MM.1S (cell line): Measurements from ENCODE around the gene FGF1.

Experiments
- DNase-seq: peaks from one replicate; pipeline ENCODE4 v3.0.0-alpha.2; 2015
- H2AFZ ChIP-seq: fragments of 300-600 bp; sonication (generic); 2 replicates; pipeline ENCODE4 v1.6.0; 2016; ENCODE audit warnings: antibody characterized with exemption, low read length
- H3F3A ChIP-seq: fragments of 300-600 bp; sonication (generic); 2 replicates; pipeline ENCODE4 v1.6.1; 2016; ENCODE audit warnings: mild to moderate bottlenecking, antibody characterized with exemption, low read length, moderate library complexity, mixed read lengths; ENCODE audit not compliant: insufficient read depth
- H3K27ac ChIP-seq: fragments of 300-600 bp; sonication (generic); 2 replicates; pipeline ENCODE4 v1.5.1; 2016; ENCODE audit warnings: mild to moderate bottlenecking, low read length
- H3K27me3 ChIP-seq: fragments of 300-600 bp; sonication (generic); replicated peaks from 2 replicates; pipeline ENCODE4 v1.6.0; 2016; ENCODE audit warnings: low read length; ENCODE audit not compliant: insufficient read depth
- H3K36me3 ChIP-seq: fragments of 300-600 bp; sonication (generic); replicated peaks from 2 replicates; pipeline ENCODE4 v1.6.1; 2016; ENCODE audit warnings: mild to moderate bottlenecking, low read length, mixed read lengths; ENCODE audit not compliant: insufficient read depth
- H3K4me1 ChIP-seq: fragments of 300-600 bp; sonication (generic); 2 replicates; pipeline ENCODE4 v1.6.1; 2016; ENCODE audit warnings: low read length, mixed read lengths
- H3K4me2 ChIP-seq: fragments of 300-600 bp; sonication (generic); 2 replicates; pipeline ENCODE4 v1.6.0; 2016; ENCODE audit warnings: low read depth, low read length
- H3K4me3 ChIP-seq: fragments of 300-600 bp; sonication (generic); 2 replicates; pipeline ENCODE4 v1.5.1; 2016; ENCODE audit warnings: low read length, mixed read lengths
- H3K79me2 ChIP-seq: fragments of 300-600 bp; sonication (generic); 2 replicates; pipeline ENCODE4 v1.6.1; 2016; ENCODE audit warnings: mixed run types, low read length, mixed read lengths
- H3K9ac ChIP-seq: fragments of 300-600 bp; sonication (generic); 2 replicates; pipeline ENCODE4 v1.6.1; 2016; ENCODE audit warnings: low read length, mixed read lengths
- H3K9me2 ChIP-seq: fragments of 300-600 bp; sonication (generic); replicated peaks from 2 replicates; pipeline ENCODE4 v1.6.1; 2016; ENCODE audit warnings: mild to moderate bottlenecking, low read length, mixed read lengths; ENCODE audit not compliant: insufficient read depth
- H3K9me3 ChIP-seq: fragments of 300-600 bp; sonication (generic); replicated peaks from 2 replicates; pipeline ENCODE4 v1.6.1; 2016; ENCODE audit warnings: mild to moderate bottlenecking, low read length, mixed read lengths; ENCODE audit not compliant: insufficient read depth
- H4K20me1 ChIP-seq: fragments of 300-600 bp; sonication (generic); 2 replicates; pipeline ENCODE4 v1.6.1; 2016; ENCODE audit warnings: mild to moderate bottlenecking, low read length, moderate library complexity, mixed read lengths; ENCODE audit not compliant: insufficient read depth
- EZH2 ChIP-seq: fragments of 300-600 bp; sonication (generic); optimal IDR thresholded peaks from 2 replicates; pipeline ENCODE3; 2017; ENCODE audit warnings: low read depth, mild to moderate bottlenecking, antibody characterized with exemption, low read length, mixed read lengths
- EZH2phosphoT487 ChIP-seq: fragments of 300-600 bp; sonication (generic); IDR thresholded peaks from 2 replicates; pipeline ENCODE4 v1.6.1; 2018; ENCODE audit warnings: antibody characterized with exemption, low read length
- TF ChIP-seq, protein P1 (sequence below): fragments of 300-600 bp; sonication (generic); IDR thresholded peaks from 2 replicates; pipeline ENCODE4 v1.5.1; 2016; ENCODE audit warnings: antibody characterized with exemption, low read length, mixed read lengths

Gene FGF1

GRCh38 chr5:142627383-142628217, 58.3 kb downstream of the FGF1 start:
- Histone ChIP-seq H3K27me3 (no peaks in the 10 kb centered on the region), H3K79me2 (no peaks in the 10 kb centered on the region), H3K4me1 (no peaks in the 10 kb centered on the region), H3K4me3 (no peak overlapping the region), H3K9ac (no peak overlapping the region), H2AFZ (no peak overlapping the region), H3F3A (no peaks in the 10 kb centered on the region), H3K27ac (no peak overlapping the region), H3K4me2 (no peak overlapping the region), H3K9me3 (no peaks in the 10 kb centered on the region), H3K9me2 (no peaks in the 10 kb centered on the region), H3K36me3 (no peaks in the 10 kb centered on the region), H4K20me1 (no peaks in the 10 kb centered on the region)
- DNase-seq: no peak
- TF ChIP-seq, protein P1, sequence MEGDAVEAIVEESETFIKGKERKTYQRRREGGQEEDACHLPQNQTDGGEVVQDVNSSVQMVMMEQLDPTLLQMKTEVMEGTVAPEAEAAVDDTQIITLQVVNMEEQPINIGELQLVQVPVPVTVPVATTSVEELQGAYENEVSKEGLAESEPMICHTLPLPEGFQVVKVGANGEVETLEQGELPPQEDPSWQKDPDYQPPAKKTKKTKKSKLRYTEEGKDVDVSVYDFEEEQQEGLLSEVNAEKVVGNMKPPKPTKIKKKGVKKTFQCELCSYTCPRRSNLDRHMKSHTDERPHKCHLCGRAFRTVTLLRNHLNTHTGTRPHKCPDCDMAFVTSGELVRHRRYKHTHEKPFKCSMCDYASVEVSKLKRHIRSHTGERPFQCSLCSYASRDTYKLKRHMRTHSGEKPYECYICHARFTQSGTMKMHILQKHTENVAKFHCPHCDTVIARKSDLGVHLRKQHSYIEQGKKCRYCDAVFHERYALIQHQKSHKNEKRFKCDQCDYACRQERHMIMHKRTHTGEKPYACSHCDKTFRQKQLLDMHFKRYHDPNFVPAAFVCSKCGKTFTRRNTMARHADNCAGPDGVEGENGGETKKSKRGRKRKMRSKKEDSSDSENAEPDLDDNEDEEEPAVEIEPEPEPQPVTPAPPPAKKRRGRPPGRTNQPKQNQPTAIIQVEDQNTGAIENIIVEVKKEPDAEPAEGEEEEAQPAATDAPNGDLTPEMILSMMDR: no peak
- no peak for TF ChIP-seq EZH2phosphoT487
- TF ChIP-seq EZH2: no peak

DNA sequence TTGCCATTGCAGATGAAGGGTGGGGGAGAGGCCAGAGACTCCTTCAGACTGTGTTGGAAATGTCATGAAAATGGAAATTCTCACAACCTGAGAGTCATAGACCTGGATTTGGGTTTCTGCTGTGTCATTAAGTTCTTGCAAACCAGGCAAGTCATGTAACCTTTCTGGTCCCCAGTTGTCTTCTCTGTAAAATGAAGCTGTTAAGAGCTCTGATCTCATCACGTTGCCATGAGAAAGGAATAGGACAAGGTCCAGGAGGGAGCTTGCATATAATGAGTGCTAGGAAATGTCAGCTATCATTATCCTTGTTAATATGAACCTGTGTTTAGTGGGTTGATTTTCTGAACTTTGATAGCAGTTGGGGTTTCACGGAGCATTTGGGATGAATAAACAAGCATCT, 59.1 kb downstream of the FGF1 start:
- Histone ChIP-seq H4K20me1 (no peaks in the 10 kb centered on the region), H3K27me3 (no peaks in the 10 kb centered on the region), H3K79me2 (no peaks in the 10 kb centered on the region), H3K27ac (no peak overlapping the region), H3F3A (no peaks in the 10 kb centered on the region), H2AFZ (no peak overlapping the region), H3K36me3 (no peaks in the 10 kb centered on the region), H3K4me1 (no peaks in the 10 kb centered on the region), H3K4me2 (no peak overlapping the region), H3K9me2 (no peaks in the 10 kb centered on the region), H3K4me3 (no peak overlapping the region), H3K9ac (no peak overlapping the region), H3K9me3 (no peaks in the 10 kb centered on the region)
- no peak for DNase-seq
- no peak for TF ChIP-seq EZH2
- TF ChIP-seq, protein P1: no peak
- no peak for TF ChIP-seq EZH2phosphoT487

DNA sequence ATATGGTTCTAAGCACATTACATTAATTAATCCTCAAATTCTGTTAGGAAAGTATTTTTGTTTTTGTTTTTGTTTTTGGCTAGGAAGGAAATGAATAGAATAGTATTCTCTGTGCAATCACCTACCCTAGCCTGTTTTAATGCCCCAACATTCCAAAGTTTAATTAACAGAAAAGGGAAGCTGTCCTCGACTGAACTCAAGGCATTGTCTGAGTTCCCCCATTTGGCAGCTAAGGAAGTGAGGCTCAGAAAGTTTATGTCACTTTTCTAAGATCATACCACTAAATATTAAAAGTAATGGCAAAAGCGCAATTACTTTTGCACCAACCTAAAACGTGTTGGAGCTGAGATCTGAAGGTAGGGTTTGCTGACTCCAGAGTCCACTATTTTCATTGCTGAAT, 59.8 kb downstream of the FGF1 start:
- Histone ChIP-seq H3K9me2 (no peaks in the 10 kb centered on the region), H3K27ac (no peak overlapping the region), H2AFZ (no peak overlapping the region), H3K9me3 (no peaks in the 10 kb centered on the region), H3K4me3 (no peak overlapping the region), H3F3A (no peaks in the 10 kb centered on the region), H3K4me1 (no peaks in the 10 kb centered on the region), H3K9ac (no peak overlapping the region), H3K36me3 (no peaks in the 10 kb centered on the region), H4K20me1 (no peaks in the 10 kb centered on the region), H3K79me2 (no peaks in the 10 kb centered on the region), H3K4me2 (no peak overlapping the region), H3K27me3 (no peaks in the 10 kb centered on the region)
- no peak for TF ChIP-seq EZH2
- no peak for TF ChIP-seq EZH2phosphoT487
- TF ChIP-seq, protein P1: no peak
- DNase-seq: no peak
